NB4 (cell line): ENCODE data around the gene MMAA.
"Not testable (repeated sequence)": the region's sequence is repeated elsewhere in the genome, so short reads cannot be mapped to it uniquely, and the experiment has no call there.

ENCODE experiments used
- DNase-seq: peaks from one replicate; pipeline ENCODE4 v3.0.0; 2010; ENCODE audit warnings: low read depth
- H3K4me3 ChIP-seq: one replicate; pipeline ENCODE4 v1.5.1; 2011; ENCODE audit warnings: mild to moderate bottlenecking, low read depth, low read length, moderate library complexity
- MYC ChIP-seq: IDR thresholded peaks from 2 replicates; pipeline ENCODE4 v1.6.1; 2011; ENCODE audit warnings: low read depth, low read length
- POLR2A ChIP-seq: IDR thresholded peaks from 2 replicates; pipeline ENCODE4 v1.6.1; 2011; ENCODE audit warnings: mild to moderate bottlenecking; ENCODE audit not compliant: insufficient read length; ENCODE audit errors: extremely low read depth
- TF ChIP-seq, protein P1 (sequence below): IDR thresholded peaks from 2 replicates; pipeline ENCODE4 v1.6.1; 2011; ENCODE audit warnings: low read depth, low read length
- TF ChIP-seq, protein P2 (sequence below): IDR thresholded peaks from one replicate; pipeline ENCODE4 v1.5.1; 2012; ENCODE audit warnings: low read depth, low read length

The MMAA gene

DNA sequence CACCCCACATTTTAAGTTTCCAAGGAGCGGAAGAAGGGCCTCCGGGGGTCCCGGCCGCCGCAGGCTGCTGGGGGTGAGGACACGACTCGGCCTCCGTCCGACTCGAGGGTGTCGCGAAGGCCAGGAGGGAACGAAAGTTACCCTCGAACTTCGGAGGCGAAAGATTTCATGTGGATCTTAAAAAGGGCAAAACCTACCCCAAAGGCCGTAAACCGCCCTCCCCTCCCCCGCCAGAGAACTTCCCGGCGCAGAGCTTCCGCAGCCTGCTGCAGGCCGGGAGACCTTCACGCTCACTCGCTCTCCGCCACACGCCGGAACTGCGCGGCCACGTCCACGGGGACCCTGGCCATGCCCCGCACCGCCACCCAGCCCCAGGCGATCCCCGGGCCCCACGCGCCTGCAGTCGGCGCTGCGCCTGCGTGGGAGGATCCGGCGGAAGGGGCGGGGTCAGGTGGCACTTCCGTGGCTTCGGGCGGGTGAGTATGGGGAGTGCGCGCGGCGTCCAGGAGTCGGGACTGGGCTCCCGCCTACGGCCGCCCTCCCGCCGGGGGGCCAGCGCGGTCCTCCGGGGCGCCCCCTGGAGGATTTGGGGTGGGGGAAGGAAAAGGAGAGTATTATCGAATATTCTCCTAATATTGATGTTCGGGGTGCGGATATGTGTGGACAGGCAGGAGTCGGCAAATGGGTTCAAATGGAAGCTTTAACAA is at the start of gene MMAA:
TSS of gene MMAA (plus strand) at position 454 of the 707 bp plus-strand sequence. CDS start 19,755 bp downstream, outside the sequence.
- DNase-seq: peak; percentile 94
- peak within 1 kb of the TSS; percentile 86 for H3K4me3 ChIP-seq
- TF ChIP-seq, protein P1, sequence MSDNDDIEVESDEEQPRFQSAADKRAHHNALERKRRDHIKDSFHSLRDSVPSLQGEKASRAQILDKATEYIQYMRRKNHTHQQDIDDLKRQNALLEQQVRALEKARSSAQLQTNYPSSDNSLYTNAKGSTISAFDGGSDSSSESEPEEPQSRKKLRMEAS: peak; percentile 79
- TF ChIP-seq, protein P2, sequence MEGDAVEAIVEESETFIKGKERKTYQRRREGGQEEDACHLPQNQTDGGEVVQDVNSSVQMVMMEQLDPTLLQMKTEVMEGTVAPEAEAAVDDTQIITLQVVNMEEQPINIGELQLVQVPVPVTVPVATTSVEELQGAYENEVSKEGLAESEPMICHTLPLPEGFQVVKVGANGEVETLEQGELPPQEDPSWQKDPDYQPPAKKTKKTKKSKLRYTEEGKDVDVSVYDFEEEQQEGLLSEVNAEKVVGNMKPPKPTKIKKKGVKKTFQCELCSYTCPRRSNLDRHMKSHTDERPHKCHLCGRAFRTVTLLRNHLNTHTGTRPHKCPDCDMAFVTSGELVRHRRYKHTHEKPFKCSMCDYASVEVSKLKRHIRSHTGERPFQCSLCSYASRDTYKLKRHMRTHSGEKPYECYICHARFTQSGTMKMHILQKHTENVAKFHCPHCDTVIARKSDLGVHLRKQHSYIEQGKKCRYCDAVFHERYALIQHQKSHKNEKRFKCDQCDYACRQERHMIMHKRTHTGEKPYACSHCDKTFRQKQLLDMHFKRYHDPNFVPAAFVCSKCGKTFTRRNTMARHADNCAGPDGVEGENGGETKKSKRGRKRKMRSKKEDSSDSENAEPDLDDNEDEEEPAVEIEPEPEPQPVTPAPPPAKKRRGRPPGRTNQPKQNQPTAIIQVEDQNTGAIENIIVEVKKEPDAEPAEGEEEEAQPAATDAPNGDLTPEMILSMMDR: peak; percentile 57
- TF ChIP-seq POLR2A (peak; percentile 84), MYC (peak; percentile 86)

DNA sequence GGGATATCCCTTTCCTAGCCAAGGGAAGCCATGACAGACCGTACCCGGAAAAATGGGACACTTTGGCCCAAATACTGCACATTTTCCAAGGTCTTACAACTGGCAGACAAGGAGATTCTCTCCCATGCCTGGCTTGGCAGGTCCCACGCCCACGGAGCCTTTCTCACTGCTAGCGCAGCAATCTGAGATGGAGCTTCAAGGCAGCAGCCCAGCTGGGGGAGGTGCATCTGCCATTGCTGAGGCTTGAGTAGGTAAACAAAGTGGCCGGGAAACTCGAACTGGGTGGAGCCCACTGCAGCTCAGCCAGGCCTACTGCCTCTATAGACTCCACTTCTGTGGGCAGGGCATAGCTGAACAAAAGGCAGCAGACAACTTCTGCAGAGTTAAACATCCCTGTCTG is 44.6 kb upstream of the MMAA start:
- not testable (repeated sequence) for DNase-seq, H3K4me3 ChIP-seq

DNA sequence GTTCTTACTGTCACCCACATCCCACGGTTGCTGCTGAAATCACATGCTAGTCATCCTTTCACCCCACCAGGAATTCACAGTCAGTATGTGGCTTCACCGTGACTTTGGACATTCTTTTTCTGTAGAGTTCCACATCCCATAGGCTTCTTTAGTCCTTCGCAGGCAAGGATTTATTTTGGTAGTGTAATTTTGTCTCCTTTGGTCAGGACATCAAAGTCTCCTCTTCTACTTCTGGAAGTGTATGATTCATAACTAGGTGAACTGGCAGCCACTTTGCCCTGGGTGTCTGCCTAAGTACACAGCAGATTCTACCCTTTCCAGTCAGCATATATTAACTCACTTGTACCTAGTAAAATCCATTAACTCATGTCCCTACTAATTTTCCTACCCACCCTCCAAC is 38.3 kb upstream of the MMAA start:
- no peak overlapping the region for H3K4me3 ChIP-seq
- no peak for TF ChIP-seq POLR2A
- TF ChIP-seq, protein P2: no peak
- TF ChIP-seq MYC: no peak
- DNase-seq: no peak

DNA sequence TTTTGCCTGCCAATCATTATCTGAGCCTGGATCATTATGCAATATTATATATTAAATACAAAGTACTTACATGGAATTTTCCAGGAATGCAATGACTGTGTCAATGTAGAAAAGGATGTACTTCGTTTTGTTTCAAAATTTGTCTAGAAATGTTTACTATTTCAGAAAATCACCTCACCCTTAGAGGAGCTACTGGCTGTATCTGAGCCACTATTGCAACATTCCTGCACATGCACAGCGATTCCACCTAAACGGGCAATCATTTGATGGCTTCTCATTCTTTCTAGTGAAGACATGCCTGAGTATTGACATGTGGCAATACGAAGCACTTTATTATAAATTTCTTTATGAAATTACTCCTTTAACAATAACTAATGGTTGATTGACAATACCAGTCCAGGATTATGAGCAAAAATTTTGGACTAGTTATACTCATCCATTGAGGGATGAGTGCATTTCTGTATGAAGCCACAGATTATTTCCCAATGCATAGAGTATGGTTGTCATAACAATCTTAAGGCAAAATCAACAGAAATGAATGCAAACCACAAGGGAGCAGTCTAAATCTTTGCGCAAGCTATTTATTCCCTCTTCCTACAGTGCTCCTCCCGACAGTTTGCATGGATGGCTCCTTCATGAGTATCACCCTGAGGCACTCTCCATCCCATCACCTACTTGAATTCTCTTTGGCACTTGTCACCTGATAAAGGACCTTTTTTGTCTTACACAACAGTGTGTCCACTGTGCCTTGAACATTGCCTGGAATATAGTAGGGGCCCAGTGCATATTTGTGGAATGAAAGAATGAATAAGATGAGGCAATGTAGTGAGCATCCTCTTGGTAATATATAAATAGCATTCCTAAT is 35.8 kb upstream of the MMAA start:
- TF ChIP-seq, protein P2: no peak
- TF ChIP-seq MYC: no peak
- TF ChIP-seq POLR2A: no peak
- TF ChIP-seq, protein P1: no peak
- H3K4me3 ChIP-seq: no peak overlapping the region
- DNase-seq: no peak

DNA sequence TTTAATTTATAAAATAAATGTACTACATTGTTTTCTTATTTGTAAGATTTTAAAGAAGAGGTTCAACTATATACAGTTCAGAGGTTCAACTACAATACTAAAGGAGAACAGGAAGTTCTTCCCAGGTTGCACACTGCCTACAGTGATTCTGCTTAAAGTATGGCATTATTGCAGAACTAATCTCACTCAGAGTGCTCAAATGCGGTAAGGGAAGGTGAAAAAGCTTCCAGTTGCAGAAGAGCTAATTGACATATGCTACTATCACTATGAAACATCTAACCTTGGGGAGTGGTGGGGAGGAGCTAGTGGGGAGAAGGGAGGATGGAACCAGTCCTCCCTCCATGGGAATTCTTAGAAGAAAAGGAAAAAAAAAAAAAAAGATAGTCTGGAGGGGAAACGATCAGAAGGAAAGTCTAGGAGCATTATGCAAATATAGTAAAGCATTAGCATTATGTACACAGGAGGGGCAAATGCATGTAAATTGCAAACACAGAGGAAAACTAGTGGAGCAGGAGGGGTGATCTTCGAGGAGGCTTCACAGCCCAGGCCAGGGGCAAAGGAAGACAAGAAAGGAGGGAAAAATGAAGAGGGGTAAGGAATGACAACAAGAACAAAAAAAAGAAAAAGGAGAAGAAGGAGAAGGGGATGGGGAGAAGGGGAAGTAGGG is 32.0 kb upstream of the MMAA start:
- DNase-seq: no peak
- no peak for TF ChIP-seq POLR2A
- TF ChIP-seq, protein P2: no peak
- TF ChIP-seq, protein P1: no peak
- TF ChIP-seq MYC: no peak
- no peak overlapping the region for H3K4me3 ChIP-seq

DNA sequence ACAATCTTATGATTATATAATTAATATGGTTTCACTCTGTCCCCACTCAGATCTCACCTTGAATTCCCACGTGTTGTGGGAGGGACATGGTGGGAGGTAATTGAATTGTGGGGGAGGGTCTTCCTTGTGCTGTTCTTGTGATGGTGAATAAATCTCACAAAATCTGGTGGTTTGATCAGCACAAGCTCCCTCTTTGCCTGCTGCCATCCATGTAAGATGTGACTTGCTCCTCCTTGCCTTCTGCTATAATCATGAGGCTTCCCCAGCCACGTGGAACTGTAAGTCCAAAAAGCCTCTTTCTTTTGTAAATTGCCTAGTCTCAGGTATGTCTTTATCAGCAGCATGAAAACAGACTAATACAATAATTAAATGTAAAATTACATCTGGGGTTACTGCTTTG is 29.8 kb upstream of the MMAA start:
- H3K4me3 ChIP-seq, DNase-seq: not testable (repeated sequence)
